Smooth muscle cell (in vitro differentiated cells): ENCODE measurements around the gene NRL. TPM values are rescaled to one million over a fixed set of nuclear protein-coding genes. Genes with fewer than 3 reads are reported as not detected.

Experiments
- DNase-seq: peaks from one replicate; lab custom pipeline; 2025; ENCODE audit not compliant: unreplicated experiment; lab: John Stamatoyannopoulos, UW
- H2AFZ ChIP-seq: fragments of 200-600 bp; sonication (generic); 2 replicates; pipeline ENCODE4 v1.6.0; 2016; ENCODE audit warnings: antibody characterized with exemption, low read depth, mild to moderate bottlenecking
- H3F3A ChIP-seq: fragments of 200-600 bp; sonication (generic); 2 replicates; pipeline ENCODE4 v1.6.0; 2017; ENCODE audit warnings: antibody characterized with exemption, low read depth
- H3K27ac ChIP-seq: fragments of 200-600 bp; sonication (generic); 2 replicates; pipeline ENCODE4 v1.5.1; 2016; ENCODE audit warnings: low read depth, mild to moderate bottlenecking
- H3K27me3 ChIP-seq: fragments of 200-600 bp; sonication (generic); 2 replicates; pipeline ENCODE4 v1.6.1; 2016; ENCODE audit warnings: low read depth, mild to moderate bottlenecking
- H3K36me3 ChIP-seq: fragments of 200-600 bp; sonication (generic); 2 replicates; pipeline ENCODE4 v1.5.1; 2016; ENCODE audit warnings: low read depth
- H3K4me1 ChIP-seq: fragments of 200-600 bp; sonication (generic); 2 replicates; pipeline ENCODE4 v1.5.1; 2016; ENCODE audit warnings: low read depth
- H3K4me2 ChIP-seq: fragments of 200-600 bp; sonication (generic); 2 replicates; pipeline ENCODE4 v1.6.0; 2016; ENCODE audit warnings: mild to moderate bottlenecking
- H3K4me3 ChIP-seq: fragments of 200-600 bp; sonication (generic); 2 replicates; pipeline ENCODE4 v1.5.1; 2016; ENCODE audit warnings: mild to moderate bottlenecking
- H3K79me2 ChIP-seq: fragments of 200-600 bp; sonication (generic); 2 replicates; pipeline ENCODE4 v1.6.0; 2016; ENCODE audit warnings: low read depth, mild to moderate bottlenecking
- H3K9ac ChIP-seq: fragments of 200-600 bp; sonication (generic); 2 replicates; pipeline ENCODE4 v1.6.0; 2016; ENCODE audit warnings: low read depth
- H3K9me3 ChIP-seq: fragments of 200-600 bp; sonication (generic); replicated peaks from 2 replicates; pipeline ENCODE4 v1.5.1; 2016; ENCODE audit warnings: low read depth
- H4K20me1 ChIP-seq: fragments of 200-600 bp; sonication (generic); 2 replicates; pipeline ENCODE4 v1.6.0; 2016; ENCODE audit warnings: low read depth
- CTCF ChIP-seq: fragments of 200-600 bp; sonication (generic); IDR thresholded peaks from 2 replicates; pipeline ENCODE4 v1.5.1; 2017; ENCODE audit warnings: borderline replicate concordance, mild to moderate bottlenecking, antibody characterized with exemption; ENCODE audit not compliant: insufficient read depth, poor library complexity, severe bottlenecking
- WGBS: methylation state at CpG from one replicate; pipeline ENCODE4 v1.1.7; 2016; ENCODE audit warnings: low lambda C conversion rate; 5-methylcytosine and 5-hydroxymethylcytosine counted together
- polyA plus RNA-seq: library from polyadenylated mRNA; unstranded; fragments of >200 nt; fragmentation: Nextera tagmentation; extraction: Ambion mirVana; gene quantifications from 2 replicates; pipeline ENCODE4 v1.2.1, GENCODE V29; 2016
- total RNA-seq: library from RNA; depleted of rRNA; stranded (reverse); fragments of >200 nt; gene quantifications from 2 replicates; pipeline ENCODE4 v1.2.3, GENCODE V29; 2014

NRL gene
- total and polyA plus RNA-seq, 2 experiments from 2014 or later: 1.3 to 1.9 TPM

- no peaks in the 10 kb centered on the region for H3K9me3 ChIP-seq
- no peaks in the 10 kb centered on the region for H3F3A ChIP-seq
- no peak overlapping the region for H3K4me3 ChIP-seq
- no peaks in the 10 kb centered on the region for H3K79me2 ChIP-seq
- no peak for TF ChIP-seq CTCF
- H3K9ac ChIP-seq: no peak overlapping the region
- H3K4me2 ChIP-seq: no peak overlapping the region
- no peak for DNase-seq
- no peak overlapping the region for H3K27ac ChIP-seq
- peaks cover 1% of the 10 kb centered on the region for H3K4me1 ChIP-seq
- no peaks in the 10 kb centered on the region for H3K36me3 ChIP-seq
- H2AFZ ChIP-seq: no peak overlapping the region
- H4K20me1 ChIP-seq: no peaks in the 10 kb centered on the region
- 95% methylated on average over 11 of the region's 11 CpGs for WGBS
- peaks cover 18% of the 10 kb centered on the region for H3K27me3 ChIP-seq
Observed at GRCh38 chr14:24074625-24075484, 39.9 kb downstream of the NRL start.

GRCh38 chr14:24072881-24073877, 41.6 kb downstream of the NRL start:
- no peak for TF ChIP-seq CTCF
- H3F3A ChIP-seq: no peaks in the 10 kb centered on the region
- no peak overlapping the region for H3K27ac ChIP-seq
- no peak overlapping the region for H3K4me2 ChIP-seq
- no peaks in the 10 kb centered on the region for H3K79me2 ChIP-seq
- WGBS: 90% methylated on average over 26 of the region's 26 CpGs
- no peak for DNase-seq
- H3K9me3 ChIP-seq: no peaks in the 10 kb centered on the region
- no peak overlapping the region for H2AFZ ChIP-seq
- no peak overlapping the region for H3K4me3 ChIP-seq
- H3K4me1 ChIP-seq: no peaks in the 10 kb centered on the region
- no peak overlapping the region for H3K9ac ChIP-seq
- H4K20me1 ChIP-seq: no peaks in the 10 kb centered on the region
- peaks cover 17% of the 10 kb centered on the region for H3K27me3 ChIP-seq
- H3K36me3 ChIP-seq: no peaks in the 10 kb centered on the region

- Histone ChIP-seq H2AFZ (no peak overlapping the region), H3K9ac (no peak overlapping the region), H3K27me3 (peaks cover 17% of the 10 kb centered on the region), H3K79me2 (no peaks in the 10 kb centered on the region), H3F3A (no peaks in the 10 kb centered on the region), H3K27ac (no peak overlapping the region), H3K4me2 (no peak overlapping the region), H3K4me3 (no peak overlapping the region), H4K20me1 (no peaks in the 10 kb centered on the region), H3K36me3 (no peaks in the 10 kb centered on the region), H3K4me1 (no peaks in the 10 kb centered on the region), H3K9me3 (no peaks in the 10 kb centered on the region)
- 87% methylated on average over 7 of the region's 7 CpGs for WGBS
- TF ChIP-seq CTCF: no peak
- DNase-seq: no peak
Observed at GRCh38 chr14:24072436-24072835, 42.3 kb downstream of the NRL start.
